Superior temporal gyrus (tissue), 1 donor: ENCODE measurements around the gene ATF1.
A peak's percentile ranks its signal among the peaks of the same experiment; 100 is the strongest.

ENCODE experiments used
- DNase-seq: peaks from one replicate; pipeline ENCODE4 v3.0.0-alpha.2; 2016; ENCODE audit errors: extremely low spot score

ATF1 gene

GRCh38 chr12:50763639-50764285 lies at the start of gene ATF1:
TSS of gene ATF1 (plus strand) at chr12:50764101. CDS start at chr12:50780146, 16,045 bp downstream.
- peak; percentile 93 for DNase-seq

- no peak for DNase-seq
Measured at GRCh38 chr12:50715174-50715573, 48.7 kb upstream of the ATF1 start.

- DNase-seq = no peak
Measured at GRCh38 chr12:50718760-50719159, 45.1 kb upstream of the ATF1 start.

GRCh38 chr12:50720085-50720484 lies 43.8 kb upstream of the ATF1 start:
- no peak for DNase-seq

GRCh38 chr12:50720501-50720900 lies 43.4 kb upstream of the ATF1 start:
- DNase-seq = no peak

GRCh38 chr12:50723865-50724264 lies 40.0 kb upstream of the ATF1 start:
- no peak for DNase-seq

- no peak for DNase-seq
Measured at GRCh38 chr12:50725011-50725942, 38.6 kb upstream of the ATF1 start.

- DNase-seq = no peak
Measured at GRCh38 chr12:50727466-50727865, 36.4 kb upstream of the ATF1 start.

- DNase-seq = no peak
Measured at GRCh38 chr12:50728417-50728816, 35.5 kb upstream of the ATF1 start.

- no peak for DNase-seq
Measured at GRCh38 chr12:50728841-50729240, 35.1 kb upstream of the ATF1 start.

- DNase-seq = no peak
Measured at GRCh38 chr12:50732591-50732990, 31.3 kb upstream of the ATF1 start.

- DNase-seq = no peak
Measured at GRCh38 chr12:50733706-50734105, 30.2 kb upstream of the ATF1 start.

- DNase-seq = peak; percentile 76
Measured at GRCh38 chr12:50734409-50735263, 29.3 kb upstream of the ATF1 start.

GRCh38 chr12:50739611-50740010 lies 24.3 kb upstream of the ATF1 start:
- no peak for DNase-seq

GRCh38 chr12:50740307-50740706 lies 23.6 kb upstream of the ATF1 start:
- no peak for DNase-seq

- DNase-seq = no peak
Measured at GRCh38 chr12:50742776-50743175, 21.1 kb upstream of the ATF1 start.

GRCh38 chr12:50745861-50746260 lies 18.0 kb upstream of the ATF1 start:
- no peak for DNase-seq

- DNase-seq = no peak
Measured at GRCh38 chr12:50746431-50746830, 17.5 kb upstream of the ATF1 start.

- no peak for DNase-seq
Measured at GRCh38 chr12:50747817-50748216, 16.1 kb upstream of the ATF1 start.

- no peak for DNase-seq
Measured at GRCh38 chr12:50749459-50749882, 14.4 kb upstream of the ATF1 start.

- DNase-seq = no peak
Measured at GRCh38 chr12:50750366-50750765, 13.5 kb upstream of the ATF1 start.
